ENCODE data around the gene PLBD2. TPM values are rescaled to one million over a fixed set of nuclear protein-coding genes. Genes with fewer than 3 reads are reported as not detected.

The PLBD2 gene
- total and polyA plus RNA-seq, 10 of the 15 experiments (the other 5 are each of a cell fraction or from before 2014, with no cell fraction given): 1.4 to 16.6 (median 5.9) TPM

- no peak overlapping the region for H3K27ac ChIP-seq (ENCODE audit: control insufficient read depth, insufficient read depth)
- no peaks in the 10 kb centered on the region; the same call in 1 of the 2 replicates for H3K4me1 ChIP-seq (ENCODE audit: control insufficient read depth, insufficient read depth, low read length)
- no TSS peak for BruUV-seq (replicated peaks)
- no peaks in the 10 kb centered on the region; a peak in 3 of 4 replicates for H3K36me3 ChIP-seq (ENCODE audit: control insufficient read depth in 2 of 2, insufficient read depth in 2 of 2, low read length in 1 of 2)
- no peaks in the 10 kb centered on the region for H3K79me2 ChIP-seq (ENCODE audit: control insufficient read depth, insufficient read depth, low read length)
- no peak for TF ChIP-seq SMARCA5 (IDR thresholded peaks at IDR 0.05)
- TF ChIP-seq ZNF274 (IDR thresholded peaks at IDR 0.05; ENCODE audit: insufficient read depth, insufficient read length): no peak
- TF ChIP-seq ZBTB4 (CRISPR knock-in tag; IDR thresholded peaks at IDR 0.05): no peak
- TF ChIP-seq EGR1 (IDR thresholded peaks at IDR 0.05; ENCODE audit: borderline replicate concordance in 1 of 2, low read depth in 2 of 2, low read length in 2 of 2): no peak
- no peak for TF ChIP-seq RCOR1 (conservative IDR thresholded peaks at IDR 0.05; ENCODE audit: low read depth, low read length)
- TF ChIP-seq MYC (IDR thresholded peaks at IDR 0.05; ENCODE audit: insufficient read depth, insufficient read length, insufficient replicate concordance, low read length, severe bottlenecking): no peak
- RAD21 ChIA-PET (ENCODE audit: unreplicated experiment): no interaction called here
- POLR2A ChIA-PET: no interaction called here
- peak overlapping the region; percentile 8; the same call in 1 of the 2 replicates for H3K9ac ChIP-seq (ENCODE audit: control insufficient read depth, insufficient read depth, low read length)
- intact Hi-C loops (cut with micrococcal nuclease; ENCODE audit: unreplicated experiment): no loop called here
- SMC1A ChIA-PET (ENCODE audit: uncharacterized antibody, unreplicated experiment): interaction anchor here (0.9 to 1.3 kb wide), 2 partner anchors 20 to 59 kb away, joined by 4 read pairs; no protein-coding TSS in a partner anchor
- ATAC-seq: peak; percentile 81
- no peak for FAIRE-seq
- H4K20me1 ChIP-seq (ENCODE audit: control insufficient read depth, insufficient read depth): no peaks in the 10 kb centered on the region
- peak; percentile 7 for DNase-seq (ENCODE audit: low read depth, low spot score)
- CTCF ChIA-PET: interaction anchor here (0.7 kb wide), 1 partner anchor 40 kb away, joined by 3 read pairs; no protein-coding TSS in a partner anchor
- no peak overlapping the region for H3K4me2 ChIP-seq (ENCODE audit: control insufficient read depth, insufficient read depth)
- H3K4me3 ChIP-seq: no peak overlapping the region
- no peaks in the 10 kb centered on the region for H3K9me3 ChIP-seq (replicated peaks; ENCODE audit: control insufficient read depth, insufficient read depth, low read length)
- in situ Hi-C loops (cut with MboI): no loop called here
- no peak overlapping the region for H2AFZ ChIP-seq (ENCODE audit: control insufficient read depth, low read depth, low read length)
- 77% methylated on average over 6 of the region's 6 CpGs for WGBS (ENCODE audit: insufficient coverage, insufficient replicate concordance, low lambda C conversion rate, missing lambda C conversion rate)
- no peaks in the 10 kb centered on the region for H3K27me3 ChIP-seq (replicated peaks in 1 of 2; ENCODE audit: control insufficient read depth in 2 of 2, insufficient read depth in 2 of 2, low read length in 1 of 2)
Measured at GRCh38 chr12:113385282-113385882, 27.0 kb downstream of the PLBD2 start.

All from GM12878 (cell line).